ENCODE results near the gene CPB2.

The CPB2 gene

DNA sequence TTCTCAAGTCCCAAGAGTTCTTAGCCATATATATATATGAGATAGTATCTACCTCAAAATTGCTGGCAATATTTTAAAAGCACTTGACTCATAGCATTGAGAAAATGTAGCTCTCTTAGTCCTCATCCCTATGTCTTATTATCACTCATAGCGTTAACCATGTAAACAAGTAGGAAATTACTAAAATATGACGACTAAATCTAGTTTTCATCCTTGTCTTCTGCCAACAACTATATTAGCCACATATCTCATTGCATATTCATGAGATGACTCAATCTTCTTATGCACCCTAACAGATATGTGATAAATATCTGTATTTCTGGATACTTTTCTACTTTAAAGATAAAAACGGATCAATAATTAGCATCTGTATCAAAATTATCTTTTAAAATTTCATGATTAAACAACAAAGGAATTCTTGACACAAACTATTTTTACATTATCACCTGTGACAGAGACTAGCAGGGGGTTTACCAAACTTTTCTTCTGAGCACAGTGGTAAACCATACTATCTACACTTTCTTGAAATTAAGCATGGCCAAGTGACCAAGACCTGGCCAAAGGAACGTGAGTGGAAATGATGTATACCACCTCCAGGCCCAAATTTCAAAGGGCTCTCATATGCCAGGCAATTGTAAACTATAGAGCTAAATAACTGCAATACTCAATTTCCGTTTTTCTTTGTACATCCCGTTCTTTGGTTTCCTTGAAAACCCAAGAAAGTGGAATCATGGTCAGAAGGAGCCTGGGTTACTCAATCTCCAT, 98.0 kb downstream of the CPB2 start:
- H3K9me3 ChIP-seq (ENCODE audit: control insufficient read depth, low read length) = no peaks in the 10 kb centered on the region
- H3K4me1 ChIP-seq (ENCODE audit: control insufficient read depth, insufficient read depth, low read length) = no peaks in the 10 kb centered on the region
- no peaks in the 10 kb centered on the region for H3K27me3 ChIP-seq (ENCODE audit: control insufficient read depth, insufficient read depth, low read length, poor library complexity, severe bottlenecking)
- 91 to 94% methylated on average over 6 of the region's 6 CpGs for WGBS, 2 experiments
- no peaks in the 10 kb centered on the region for H3K36me3 ChIP-seq (ENCODE audit: control insufficient read depth, insufficient read depth, low read length)
- H3K27ac ChIP-seq (ENCODE audit: insufficient read depth, low read depth, low read length, poor library complexity, severe bottlenecking) = no peak overlapping the region
- H3K4me3 ChIP-seq (ENCODE audit: insufficient read depth, low read depth, low read length) = no peak overlapping the region

DNA sequence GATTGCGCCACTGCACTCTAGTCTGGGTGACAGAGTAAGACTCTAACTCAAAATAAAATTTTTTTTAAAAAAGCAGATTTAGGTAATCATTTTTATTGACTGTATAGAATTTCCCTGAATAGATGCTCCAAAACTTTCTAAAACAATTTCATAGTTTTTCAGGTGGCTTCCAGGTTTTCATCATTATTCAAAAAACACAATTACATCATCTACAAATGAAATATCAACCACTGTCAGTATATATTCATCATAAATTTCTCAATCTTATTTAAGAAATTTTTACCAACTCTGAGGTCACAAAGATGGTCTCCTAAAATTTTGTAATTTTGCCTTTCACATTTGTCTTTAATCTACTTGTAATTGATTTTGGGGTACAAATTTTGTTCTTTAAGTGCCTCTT, 100.3 kb downstream of the CPB2 start:
- no peaks in the 10 kb centered on the region for H3K9me3 ChIP-seq (ENCODE audit: control insufficient read depth, low read length)
- WGBS, 2 experiments = 90 to 100% methylated on average over 1 of the region's 1 CpG
- H3K27ac ChIP-seq (ENCODE audit: insufficient read depth, low read depth, low read length, poor library complexity, severe bottlenecking) = no peak overlapping the region
- H3K4me1 ChIP-seq (ENCODE audit: control insufficient read depth, insufficient read depth, low read length) = no peaks in the 10 kb centered on the region
- no peaks in the 10 kb centered on the region for H3K27me3 ChIP-seq (ENCODE audit: control insufficient read depth, insufficient read depth, low read length, poor library complexity, severe bottlenecking)
- H3K36me3 ChIP-seq (ENCODE audit: control insufficient read depth, insufficient read depth, low read length) = peaks cover 16% of the 10 kb centered on the region
- no peak overlapping the region for H3K4me3 ChIP-seq (ENCODE audit: insufficient read depth, low read depth, low read length)
